ENCODE measurements around the gene VWA5B2.
A peak's percentile ranks its signal among the peaks of the same experiment; 100 is the strongest.

The VWA5B2 gene

DNA sequence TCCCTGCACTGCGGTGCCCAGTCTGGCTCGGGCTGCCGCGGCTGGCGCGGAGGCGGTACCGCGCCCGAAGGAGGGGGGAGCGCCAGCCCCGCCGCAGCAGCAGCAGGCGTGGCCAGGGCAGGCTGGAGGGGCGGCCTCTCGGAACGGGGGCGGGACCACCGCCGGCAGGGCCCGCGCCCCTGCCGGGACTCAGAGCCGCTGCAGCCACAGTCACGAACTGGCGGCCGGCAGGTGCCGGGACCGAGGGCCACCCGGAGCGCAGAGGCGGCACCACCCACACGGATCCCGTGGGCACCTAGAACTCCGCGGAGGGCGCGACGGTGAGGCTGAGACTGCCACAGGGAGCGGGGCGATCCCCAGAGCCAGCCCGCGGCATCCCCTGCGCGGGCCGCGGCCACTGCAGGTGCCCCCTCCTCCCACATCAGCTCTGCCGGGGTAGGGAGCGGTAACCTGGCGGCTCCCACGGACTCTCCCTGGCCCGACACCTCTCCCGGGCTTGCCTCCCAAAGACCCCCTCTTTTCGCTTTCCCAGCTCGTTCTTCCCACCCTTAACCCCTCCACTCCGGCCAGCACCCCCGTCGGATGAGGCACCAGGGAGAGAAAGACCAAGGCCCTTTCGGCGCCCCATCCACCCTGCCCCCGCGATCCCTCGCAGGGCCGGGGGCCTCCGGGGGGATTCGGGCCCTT, at the start of gene VWA5B2:
Gene VWA5B2 (plus strand): TSS at position 192 of the 687 bp plus-strand sequence. CDS start 944 bp downstream, outside the sequence.
- peak; percentile 60 to 85 for DNase-seq

DNA sequence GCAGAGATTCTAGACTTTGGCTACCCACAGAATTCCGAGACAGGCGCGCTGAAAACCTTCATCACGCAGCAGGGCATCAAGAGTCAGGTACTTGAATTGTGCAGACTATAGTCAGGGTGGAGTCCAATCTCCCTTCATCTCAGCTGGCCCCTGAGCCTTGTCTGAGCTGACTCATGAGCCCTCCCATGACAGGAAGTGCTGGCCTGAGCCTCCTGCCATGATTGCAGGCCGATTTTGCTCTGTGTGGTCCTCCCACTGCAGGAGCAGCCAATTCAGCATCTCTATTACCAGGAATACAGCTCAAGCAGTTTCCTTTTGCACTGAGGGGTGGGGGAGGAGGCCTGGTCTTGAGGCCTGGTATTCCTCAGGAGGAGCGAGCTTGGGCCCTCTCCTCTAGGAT, 49.2 kb upstream of the VWA5B2 start:
- no peak for DNase-seq

DNA sequence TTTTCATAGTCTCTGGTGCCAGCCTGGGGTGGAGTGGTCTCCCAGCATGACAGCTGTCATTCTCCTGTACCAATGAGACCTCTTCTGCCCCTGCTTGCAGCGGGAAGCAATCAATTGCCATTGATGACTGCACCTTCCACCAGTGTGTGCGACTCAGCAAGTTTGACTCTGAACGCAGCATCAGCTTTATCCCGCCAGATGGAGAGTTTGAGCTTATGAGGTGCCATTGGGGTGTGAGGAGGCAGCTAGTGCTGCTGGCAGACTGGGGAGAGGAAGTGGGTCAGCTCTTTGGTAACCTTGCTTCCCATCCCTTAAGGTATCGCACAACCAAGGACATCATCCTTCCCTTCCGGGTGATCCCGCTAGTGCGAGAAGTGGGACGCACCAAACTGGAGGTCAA, 47.8 kb upstream of the VWA5B2 start:
- no peak for DNase-seq

DNA sequence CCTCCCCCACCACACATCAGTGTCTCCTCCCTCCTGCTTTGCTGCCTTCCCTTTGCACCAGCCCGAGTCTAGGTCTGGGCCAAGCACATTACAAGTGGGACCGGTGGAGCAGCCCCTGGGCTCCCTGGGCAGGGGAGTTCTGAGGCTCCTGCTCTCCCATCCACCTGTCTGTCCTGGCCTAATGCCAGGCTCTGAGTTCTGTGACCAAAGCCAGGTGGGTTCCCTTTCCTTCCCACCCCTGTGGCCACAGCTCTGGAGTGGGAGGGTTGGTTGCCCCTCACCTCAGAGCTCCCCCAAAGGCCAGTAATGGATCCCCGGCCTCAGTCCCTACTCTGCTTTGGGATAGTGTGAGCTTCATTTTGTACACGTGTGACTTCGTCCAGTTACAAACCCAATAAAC, 45.7 kb upstream of the VWA5B2 start:
- DNase-seq = no peak

DNA sequence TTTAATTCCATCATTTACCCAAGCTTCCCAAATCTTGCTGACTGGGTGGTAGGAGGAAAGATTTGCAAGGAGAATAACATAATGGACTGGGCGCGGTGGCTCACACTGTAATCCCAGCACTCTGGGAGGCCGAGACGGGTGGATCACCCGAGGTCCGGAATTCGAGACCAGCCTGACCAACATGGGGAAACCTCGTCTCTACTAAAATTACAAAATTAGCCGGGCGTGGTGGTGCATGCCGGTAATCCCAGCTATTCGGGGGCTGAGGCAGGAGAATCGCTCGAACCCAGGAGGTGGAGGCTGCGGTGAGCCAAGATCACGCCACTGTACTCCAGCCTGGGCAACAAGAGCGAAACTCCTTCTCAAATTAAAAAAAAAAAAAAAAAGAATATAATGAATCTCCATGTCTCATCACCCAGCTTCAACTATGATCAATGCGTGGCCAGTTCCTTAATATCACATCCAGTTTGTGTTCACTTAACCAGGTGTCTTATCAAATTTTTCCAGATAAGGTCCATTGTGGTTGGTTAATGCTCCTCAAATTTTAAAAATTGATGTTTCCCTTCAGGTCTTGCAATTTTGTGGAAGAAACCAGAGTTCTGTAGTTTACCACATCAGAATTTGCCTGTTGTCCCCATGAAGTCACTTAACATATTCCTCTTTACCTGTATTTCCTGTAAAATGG, 44.7 kb upstream of the VWA5B2 start:
- DNase-seq = no peak

DNA sequence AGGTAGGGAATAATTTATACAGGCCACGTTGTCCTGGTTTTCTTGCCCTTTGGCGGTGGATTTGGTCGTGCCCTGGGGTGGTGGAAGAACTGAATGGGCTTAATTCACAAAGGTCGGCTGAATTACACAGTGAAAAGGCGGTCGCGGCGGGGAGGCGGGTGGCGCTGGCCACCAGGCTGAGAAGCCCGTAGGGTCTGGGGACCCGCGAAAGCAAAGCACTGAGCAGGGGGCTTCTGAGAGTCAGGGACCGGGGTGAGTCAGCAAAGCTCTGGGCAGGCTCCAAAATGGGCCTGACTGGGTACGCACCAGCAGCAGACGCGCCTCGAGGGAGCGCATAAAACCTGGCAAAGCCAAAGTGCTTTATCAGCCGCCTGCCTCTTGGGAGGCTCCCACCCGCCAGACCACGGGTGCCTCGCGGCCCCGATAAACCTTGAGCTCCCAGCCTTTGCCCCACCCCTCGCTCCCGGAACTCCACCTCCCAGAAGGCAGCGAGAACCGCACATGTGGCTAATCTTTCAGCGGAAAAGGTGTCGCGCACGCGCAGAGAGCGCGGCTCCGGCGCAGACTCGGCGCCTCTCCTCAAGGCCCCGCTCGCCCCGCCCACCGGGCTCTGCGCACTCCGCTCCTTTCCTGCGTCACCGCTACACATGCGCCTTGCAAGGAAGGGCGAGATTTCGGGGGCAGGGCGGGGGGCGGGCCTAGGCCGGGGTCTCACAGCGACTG, 43.8 kb upstream of the VWA5B2 start:
- peak; percentile 99 for DNase-seq

DNA sequence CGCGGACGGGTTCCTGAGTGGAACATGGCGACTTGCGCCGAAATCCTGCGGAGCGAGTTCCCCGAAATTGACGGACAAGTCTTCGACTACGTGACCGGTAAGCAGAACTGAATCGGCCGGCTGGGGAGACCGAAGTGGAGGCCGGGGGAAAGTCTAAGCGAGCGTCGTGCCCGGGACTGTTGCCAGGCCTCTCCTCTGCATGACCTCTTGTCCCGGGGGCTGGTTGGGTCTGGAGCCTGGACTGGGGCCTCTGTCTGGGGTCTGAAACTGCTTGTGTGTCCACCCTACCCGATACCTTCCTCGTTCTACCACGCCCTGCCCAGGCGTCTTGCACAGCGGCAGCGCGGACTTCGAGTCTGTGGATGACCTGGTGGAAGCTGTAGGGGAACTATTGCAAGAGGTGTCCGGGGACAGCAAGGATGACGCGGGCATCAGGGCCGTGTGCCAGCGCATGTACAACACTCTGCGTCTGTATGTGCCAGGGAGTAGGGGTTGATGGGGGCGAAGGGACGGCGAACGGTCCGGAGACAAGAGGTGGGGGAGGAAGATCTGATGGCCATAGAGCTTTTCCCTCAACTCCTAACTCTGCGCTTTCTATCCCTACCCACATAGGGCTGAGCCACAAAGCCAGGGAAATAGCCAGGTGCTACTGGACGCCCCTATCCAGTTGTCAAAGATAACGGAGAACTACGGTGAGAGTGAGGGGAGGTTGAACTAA, 43.0 kb upstream of the VWA5B2 start, which contains the start of gene ABCF3:
Gene ABCF3 (plus strand): TSS at position 16 of the 718 bp plus-strand sequence. CDS start 9 bp downstream, at position 25.
- DNase-seq = no peak

DNA sequence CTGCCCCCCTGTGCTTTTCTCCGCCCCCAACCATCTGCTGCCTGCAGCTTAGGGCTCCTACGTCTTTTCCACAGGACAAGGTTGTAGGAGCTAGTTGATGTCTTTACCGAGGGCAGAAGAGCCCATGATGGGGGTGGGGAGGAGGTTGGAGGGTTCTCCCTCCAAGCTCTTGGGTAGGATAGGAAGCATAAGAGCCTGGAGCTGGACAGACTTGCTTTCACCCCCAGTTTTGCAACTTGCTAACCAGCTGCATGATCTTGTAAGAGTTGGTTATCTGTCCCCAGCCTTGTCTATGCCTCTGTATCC, 42.5 kb upstream of the VWA5B2 start:
- DNase-seq = peak; percentile 15 to 67

DNA sequence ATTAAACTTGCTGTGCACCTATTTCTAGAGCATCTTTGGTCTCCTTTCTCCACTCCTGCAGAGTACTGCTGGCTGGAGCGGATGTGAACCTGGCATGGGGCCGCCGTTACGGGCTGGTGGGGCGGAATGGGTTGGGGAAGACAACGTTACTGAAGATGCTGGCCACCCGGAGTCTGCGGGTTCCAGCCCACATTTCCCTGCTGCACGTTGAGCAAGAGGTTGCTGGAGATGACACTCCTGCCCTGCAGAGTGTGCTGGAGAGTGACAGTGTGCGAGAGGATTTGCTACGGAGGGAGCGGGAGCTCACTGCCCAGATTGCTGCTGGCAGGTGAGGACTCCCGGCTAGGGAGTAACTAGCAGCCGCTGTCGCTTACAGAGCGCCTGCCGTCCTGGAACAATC, 41.3 kb upstream of the VWA5B2 start:
- no peak for DNase-seq

DNA sequence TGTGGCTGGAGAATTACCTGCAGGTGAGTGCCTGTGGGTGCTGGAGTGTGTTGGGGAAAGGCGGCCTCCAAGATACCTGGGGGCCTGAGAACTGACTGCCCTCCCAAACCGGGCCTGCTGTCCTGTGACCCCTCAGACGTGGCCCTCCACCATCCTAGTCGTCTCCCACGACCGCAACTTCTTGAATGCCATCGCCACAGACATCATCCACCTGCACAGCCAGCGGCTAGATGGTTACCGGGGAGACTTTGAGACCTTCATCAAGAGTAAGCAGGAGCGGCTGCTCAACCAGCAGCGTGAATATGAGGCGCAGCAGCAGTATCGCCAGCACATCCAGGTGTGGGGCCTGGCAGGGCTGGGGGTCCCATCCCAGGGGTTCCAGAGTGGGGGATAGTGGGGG, 40.0 kb upstream of the VWA5B2 start:
- DNase-seq = no peak

DNA sequence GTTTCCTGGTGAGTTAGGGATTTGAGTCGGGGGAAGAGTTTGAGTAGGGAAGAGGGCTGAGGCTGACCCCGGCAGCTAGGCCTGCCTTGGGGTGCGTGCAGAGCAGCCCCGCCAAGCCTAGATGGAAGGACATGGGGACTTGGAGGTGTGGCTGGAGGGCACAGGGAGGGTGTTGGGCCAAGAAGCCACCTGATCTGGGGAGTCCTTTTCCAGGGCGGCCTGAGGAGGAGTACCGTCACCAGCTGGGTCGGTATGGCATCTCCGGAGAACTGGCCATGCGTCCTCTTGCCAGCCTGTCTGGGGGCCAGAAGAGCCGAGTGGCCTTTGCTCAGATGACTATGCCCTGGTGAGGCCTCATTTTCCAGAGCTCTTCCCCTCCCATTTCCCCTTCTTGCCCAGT, 36.5 kb upstream of the VWA5B2 start:
- DNase-seq = no peak

DNA sequence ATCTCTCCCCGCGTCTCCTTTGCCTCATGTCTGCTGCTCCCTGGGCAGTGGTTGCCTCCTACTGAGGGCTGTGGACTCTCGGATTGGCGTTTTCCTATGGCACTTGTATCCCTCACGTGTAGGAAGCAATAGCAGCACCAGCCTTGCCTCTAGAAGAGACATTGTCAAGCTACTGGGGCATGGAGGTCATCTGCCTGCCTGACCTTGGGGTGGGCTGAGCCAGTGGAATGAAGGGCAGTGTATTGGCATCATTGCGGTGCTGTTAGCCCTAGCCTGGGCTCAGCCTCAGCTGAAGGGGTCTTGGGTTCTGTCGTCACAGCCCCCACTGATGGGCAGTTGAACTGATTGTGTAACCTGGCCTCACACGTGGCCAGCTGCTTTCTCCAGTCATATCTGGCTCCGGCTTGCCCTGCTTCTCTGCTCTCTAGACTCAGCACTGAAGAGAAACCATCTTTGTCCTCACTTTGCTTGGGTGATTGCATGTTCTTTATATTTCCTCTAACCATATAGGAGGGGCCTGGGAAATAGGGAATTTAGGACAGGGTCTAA, 35.3 kb upstream of the VWA5B2 start:
- no peak for DNase-seq

DNA sequence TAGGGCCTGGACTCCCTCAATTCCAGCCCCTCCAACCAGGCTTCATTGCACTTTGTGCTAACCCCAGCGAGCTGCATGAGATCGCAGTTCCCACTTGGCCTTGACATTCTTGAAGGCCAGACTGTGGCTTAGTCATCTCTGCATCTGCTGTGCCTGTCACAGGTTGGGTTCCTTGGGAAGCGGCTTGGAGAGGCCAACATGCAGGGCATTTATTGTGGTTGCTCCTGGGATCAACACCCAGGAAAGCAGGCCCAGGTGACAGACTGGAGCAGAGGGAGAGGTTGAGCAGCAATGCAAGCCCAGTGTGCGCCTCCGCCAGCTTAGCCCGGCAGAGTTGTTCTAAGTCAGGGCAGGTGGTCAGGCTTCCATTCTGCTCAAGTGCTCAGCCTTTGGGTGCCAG, 32.8 kb upstream of the VWA5B2 start:
- peak; percentile 61 to 79 for DNase-seq

DNA sequence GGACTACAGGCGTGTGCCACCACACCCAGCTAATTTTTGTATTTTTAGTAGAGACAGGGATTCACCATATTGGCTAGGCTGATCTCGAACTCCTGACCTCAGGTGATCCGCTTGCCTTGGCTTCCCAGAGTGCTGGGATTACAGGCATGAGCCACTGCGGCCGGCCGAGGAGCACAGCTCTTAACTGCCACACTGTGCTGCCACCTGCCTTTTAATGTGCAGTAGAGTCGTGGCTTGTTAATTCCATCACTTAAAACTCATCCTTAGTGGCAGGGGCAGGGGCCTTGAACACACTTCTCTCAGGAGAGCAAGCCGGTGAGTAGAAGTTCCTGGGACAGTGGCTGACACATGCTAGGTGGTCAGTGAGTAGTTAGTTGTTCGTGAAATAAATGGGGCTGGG, 30.9 kb upstream of the VWA5B2 start:
- DNase-seq = no peak

DNA sequence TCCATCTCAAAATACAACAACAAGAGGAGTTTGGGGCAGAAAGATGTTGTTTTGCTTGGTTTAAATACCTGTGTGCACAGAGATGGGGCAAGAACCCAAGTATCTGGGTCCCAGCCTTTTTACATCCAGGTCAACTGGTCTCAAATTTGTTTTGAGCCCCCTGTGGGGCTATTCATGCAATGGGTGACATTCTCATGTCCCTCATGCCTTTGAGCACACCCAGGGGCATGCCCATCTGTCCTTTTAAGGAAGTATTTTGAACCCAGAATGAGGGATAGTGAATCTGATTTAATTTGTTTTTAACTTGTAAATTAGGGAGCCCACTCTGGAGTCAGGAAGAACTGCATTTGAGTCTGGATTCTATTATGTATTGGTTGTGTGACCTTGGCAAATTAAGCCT, 28.6 kb upstream of the VWA5B2 start:
- no peak for DNase-seq

DNA sequence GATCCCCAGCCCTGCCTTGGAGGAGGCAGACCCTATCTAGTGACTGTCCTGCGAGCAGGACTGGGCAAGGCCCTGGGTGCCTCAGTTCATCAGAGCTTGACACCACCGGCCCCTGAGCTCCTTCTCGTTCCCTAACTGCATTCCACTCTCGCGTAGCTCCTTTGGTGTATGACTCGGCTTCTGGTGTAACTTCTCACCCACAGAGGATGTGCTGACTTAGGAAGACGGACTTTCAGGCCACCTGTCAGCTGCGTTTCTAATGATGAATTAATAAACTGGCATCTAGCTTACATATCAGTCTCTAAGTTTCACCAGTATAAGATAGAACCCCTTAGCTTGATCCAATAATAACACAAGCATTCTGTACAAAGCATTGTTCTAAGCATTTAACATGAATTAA, 25.9 kb upstream of the VWA5B2 start:
- no peak for DNase-seq

DNA sequence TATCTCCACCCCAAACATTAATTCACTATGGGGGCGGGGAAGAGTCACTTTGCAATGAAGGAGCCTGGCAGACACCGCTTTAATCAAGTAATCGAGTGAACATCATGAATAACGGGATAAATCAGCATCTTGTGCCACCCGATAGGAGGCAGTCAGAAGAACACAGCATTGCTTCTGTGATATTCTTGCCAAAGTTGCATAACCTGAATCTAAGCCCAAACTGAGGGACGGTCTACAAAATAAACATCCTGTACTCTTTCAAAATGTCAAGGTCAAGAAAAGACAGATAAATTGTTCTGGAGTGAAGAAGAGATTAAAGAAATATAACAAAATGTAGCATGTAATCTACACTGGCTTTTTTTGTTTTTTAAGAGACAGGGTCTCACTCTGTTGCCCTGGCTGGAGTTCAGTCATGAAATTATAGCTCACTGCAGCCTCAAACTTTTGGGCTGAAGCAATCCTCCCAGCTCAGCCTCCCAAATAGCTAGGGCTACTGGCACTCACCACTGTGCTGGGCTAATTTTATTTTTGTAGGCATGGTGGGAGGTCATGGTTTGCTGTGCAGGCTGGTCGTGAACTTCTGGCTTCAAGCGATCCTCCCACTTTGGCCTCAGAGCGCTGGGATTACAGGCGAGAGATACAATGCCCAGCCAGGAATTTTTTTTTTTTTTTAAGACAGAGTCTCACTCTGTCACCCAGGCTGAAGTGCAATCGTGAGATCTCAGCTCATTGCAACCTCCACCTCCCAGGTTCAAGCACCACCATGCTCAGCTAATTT, 20.1 kb upstream of the VWA5B2 start:
- no peak for DNase-seq

DNA sequence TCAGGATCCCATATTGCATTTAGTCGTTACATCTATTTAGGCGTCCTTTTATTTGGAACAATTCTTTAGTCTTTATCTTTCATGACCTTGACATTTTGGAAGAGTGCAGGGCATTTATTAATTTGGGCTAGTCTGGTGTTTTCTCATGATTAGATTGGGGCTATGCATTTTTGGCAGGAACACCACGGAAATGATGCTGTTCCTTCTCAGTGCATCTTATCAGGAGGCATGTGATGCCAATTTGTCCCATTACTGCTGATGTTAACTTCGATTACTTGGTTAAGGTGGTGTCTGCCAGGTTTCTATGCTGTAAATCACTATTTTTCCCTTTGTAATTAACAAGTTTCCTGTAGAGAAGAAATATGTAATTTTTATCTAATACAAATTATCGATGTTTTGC, 18.1 kb upstream of the VWA5B2 start:
- no peak for DNase-seq

DNA sequence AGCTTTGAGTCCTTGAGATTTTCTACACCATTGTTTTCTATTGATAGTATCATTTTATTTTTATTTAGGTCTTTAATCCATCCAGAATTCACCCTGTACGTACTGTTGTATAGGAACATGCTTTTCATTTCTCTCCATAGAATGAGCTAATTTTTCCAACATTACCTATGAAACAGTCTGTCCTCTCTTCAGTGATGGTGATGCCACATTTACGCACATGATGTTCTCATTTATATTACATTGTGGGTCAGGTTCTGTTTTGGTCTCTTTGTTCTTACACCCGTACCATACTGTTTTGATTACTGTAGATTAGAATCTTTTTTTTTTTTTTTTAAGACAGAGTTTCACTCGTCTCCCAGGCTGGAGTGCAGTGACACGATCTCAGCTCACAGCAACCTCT, 17.7 kb upstream of the VWA5B2 start:
- DNase-seq = no peak

DNA sequence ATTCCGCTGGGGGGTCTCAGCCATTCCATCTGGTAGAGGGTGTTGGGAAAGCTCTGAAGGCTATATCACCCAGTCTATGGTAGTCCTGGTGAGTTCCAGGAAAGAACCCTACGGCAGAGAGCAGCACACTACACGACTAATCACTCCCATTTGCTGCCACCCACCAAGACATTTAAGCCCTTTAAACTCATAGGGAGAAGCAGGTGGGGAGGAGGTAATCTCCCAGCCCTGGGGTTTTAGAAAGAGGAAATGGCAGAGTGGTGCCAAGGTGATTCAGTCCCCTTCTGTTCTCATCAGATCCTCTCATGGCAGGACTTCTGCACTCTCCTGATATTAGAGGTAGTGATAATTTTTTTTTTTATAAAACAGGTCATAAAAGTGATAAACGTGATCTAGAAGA, 10.6 kb upstream of the VWA5B2 start:
- peak; percentile 55 to 70 for DNase-seq

DNA sequence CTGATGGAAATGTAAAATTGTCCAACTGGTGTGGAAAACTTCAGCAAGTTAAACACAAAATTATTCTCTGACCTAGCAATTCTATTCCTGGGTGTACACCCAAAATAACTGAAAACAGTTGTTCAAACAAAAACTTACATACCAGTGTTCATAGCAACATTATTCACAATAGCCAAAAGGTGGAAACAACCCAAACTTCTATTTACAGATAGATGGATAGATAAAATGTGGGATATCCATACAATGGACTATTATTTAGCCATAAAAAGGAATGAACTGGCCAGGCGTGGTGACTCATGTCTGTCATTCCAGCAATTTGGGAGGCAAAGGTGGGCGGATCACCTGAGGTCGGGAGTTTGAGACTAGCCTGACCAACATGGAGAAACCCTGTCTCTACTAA, 6.9 kb upstream of the VWA5B2 start:
- no peak for DNase-seq

DNA sequence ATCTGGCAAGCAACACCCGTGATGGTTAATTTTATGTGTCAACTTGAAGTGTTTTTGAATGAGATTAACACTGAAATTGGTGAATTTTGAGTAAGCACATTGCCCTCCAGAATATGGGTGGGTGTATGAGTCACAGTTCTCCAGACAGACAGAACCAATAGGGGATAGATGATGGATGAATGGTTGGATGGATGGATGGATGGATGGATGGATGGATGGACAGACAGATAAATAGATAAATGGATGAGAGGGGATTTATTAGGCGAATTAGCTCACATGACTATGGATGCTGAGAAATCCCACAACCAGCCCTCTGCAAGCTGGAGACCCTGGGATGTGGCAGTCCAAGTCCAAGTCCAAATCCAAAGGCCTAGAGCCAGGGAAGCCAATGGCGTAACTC, 5.4 kb upstream of the VWA5B2 start:
- DNase-seq = no peak
